Measurements from ENCODE around the gene SEMA3G. TPM values are rescaled to one million over a fixed set of nuclear protein-coding genes. Genes with fewer than 3 reads are reported as not detected.
A peak's percentile ranks its signal among the peaks of the same experiment; 100 is the strongest.

SEMA3G gene
- total RNA-seq, 4 donors from 2014 or later, result 6.7 to 33.9 (median 20.3) TPM

GRCh38 chr3:52441091-52441771 lies 3.7 kb downstream of the SEMA3G start:
- no peak for ATAC-seq
- TF ChIP-seq POLR2AphosphoS5 (IDR thresholded peaks at IDR 0.05) (no peak), EP300 (IDR thresholded peaks at IDR 0.05) (no peak), CTCF (IDR thresholded peaks at IDR 0.05) (no peak), POLR2A (IDR thresholded peaks at IDR 0.05) (no peak)
- Histone ChIP-seq H3K27me3 (no peaks in the 10 kb centered on the region), H3K36me3 (no peaks in the 10 kb centered on the region), H3K4me3 (no peak overlapping the region), H3K4me1 (peaks cover 0 to 11% (median 0%) of the 10 kb centered on the region in 3 donors), H3K9me3 (no peaks in the 10 kb centered on the region), H3K27ac (peak overlapping the region in 1 of 4 donors; percentile 9)
- WGBS, 2 donors (ENCODE audit: low coverage in 1 of 2), result 70% methylated on average over 4 of the region's 23 CpGs; no CpG with 5 or more reads in 1 of the 2 donors

GRCh38 chr3:52440671-52441070 lies 4.2 kb downstream of the SEMA3G start:
- no CpG with 5 or more reads among the region's 14 CpGs for WGBS, 2 donors (ENCODE audit: low coverage in 1 of 2)

GRCh38 chr3:52440249-52440551 lies 4.7 kb downstream of the SEMA3G start:
- no peak overlapping the region for H3K27ac ChIP-seq
- H3K4me3 ChIP-seq, result no peak overlapping the region
- TF ChIP-seq POLR2A (IDR thresholded peaks at IDR 0.05) (no peak), CTCF (IDR thresholded peaks at IDR 0.05) (no peak), EP300 (IDR thresholded peaks at IDR 0.05) (no peak), POLR2AphosphoS5 (IDR thresholded peaks at IDR 0.05) (no peak)
- no peaks in the 10 kb centered on the region for H3K27me3 ChIP-seq
- H3K36me3 ChIP-seq, result no peaks in the 10 kb centered on the region
- H3K9me3 ChIP-seq, result no peaks in the 10 kb centered on the region
- ATAC-seq, result no peak
- peaks cover 0 to 15% (median 0%) of the 10 kb centered on the region in 3 donors for H3K4me1 ChIP-seq
- no CpG with 5 or more reads among the region's 12 CpGs for WGBS, 2 donors (ENCODE audit: low coverage in 1 of 2)

More at GRCh38 chr3:52440671-52441070, 4.2 kb downstream of the SEMA3G start:
- peaks cover 0 to 14% (median 0%) of the 10 kb centered on the region in 3 donors for H3K4me1 ChIP-seq
- no peak for TF ChIP-seq POLR2A (IDR thresholded peaks at IDR 0.05)
- no peak for TF ChIP-seq EP300 (IDR thresholded peaks at IDR 0.05)
- TF ChIP-seq CTCF (IDR thresholded peaks at IDR 0.05), result no peak
- no peak for ATAC-seq
- no peak overlapping the region for H3K27ac ChIP-seq
- H3K4me3 ChIP-seq, result no peak overlapping the region
- no peaks in the 10 kb centered on the region for H3K36me3 ChIP-seq
- H3K9me3 ChIP-seq, result no peaks in the 10 kb centered on the region
- H3K27me3 ChIP-seq, result no peaks in the 10 kb centered on the region

GRCh38 chr3:52439426-52440248 lies 5.3 kb downstream of the SEMA3G start:
- TF ChIP-seq POLR2AphosphoS5 (IDR thresholded peaks at IDR 0.05) (no peak), POLR2A (IDR thresholded peaks at IDR 0.05) (no peak), EP300 (IDR thresholded peaks at IDR 0.05) (no peak), CTCF (IDR thresholded peaks at IDR 0.05) (no peak)
- WGBS, 2 donors (ENCODE audit: low coverage in 1 of 2), result 93% methylated on average over 3 of the region's 16 CpGs; no CpG with 5 or more reads in 1 of the 2 donors

More at GRCh38 chr3:52439426-52440248, 5.3 kb downstream of the SEMA3G start:
- H3K27ac ChIP-seq, result no peak overlapping the region
- no peak for ATAC-seq
- H3K27me3 ChIP-seq, result no peaks in the 10 kb centered on the region
- H3K9me3 ChIP-seq, result no peaks in the 10 kb centered on the region
- peaks cover 0 to 10% (median 0%) of the 10 kb centered on the region in 3 donors for H3K4me1 ChIP-seq
- no peak overlapping the region for H3K4me3 ChIP-seq
- no peaks in the 10 kb centered on the region for H3K36me3 ChIP-seq

Measured in gastroesophageal sphincter (tissue), 4 donors.